HEK293 (cell line): ENCODE data around the gene LOX.

Experiments used
- CTCF ChIA-PET: fragments of 350-600 bp; formaldehyde crosslinking; extraction: SDS; loops from one replicate; lab custom pipeline; 2021; ENCODE audit warnings: antibody characterized with exemption; lab: Yijun Ruan, JAX
- POLR2A ChIA-PET: fragments of 300-600 bp; formaldehyde crosslinking; extraction: SDS; loops from one replicate; lab custom pipeline; 2020; ENCODE audit warnings: antibody characterized with exemption, inconsistent platforms; lab: Yijun Ruan, JAX
- H3K27ac ChIP-seq: fragments of 200-500 bp; sonication (Bioruptor generic); 2 replicates; pipeline ENCODE4 v1.5.1; 2014; ENCODE audit warnings: low read depth, low read length, control low read depth, inconsistent platforms; ENCODE audit errors: extremely low read depth
- H3K36me3 ChIP-seq, 2 experiments: fragments of 200-500 bp in 1 of 2; sonication (Bioruptor generic) in 1 of 2; 1 replicate in 1 of 2; 2 replicates in 1 of 2; pipeline ENCODE4 v1.5.1; 2014 to 2017; ENCODE audit warnings: inconsistent platforms in 2 of 2, low read length in 2 of 2; ENCODE audit not compliant: control insufficient read depth in 2 of 2, insufficient read depth in 1 of 2
- H3K4me1 ChIP-seq: fragments of 200-500 bp; sonication (Bioruptor generic); 2 replicates; pipeline ENCODE4 v1.5.1; 2014; ENCODE audit warnings: mild to moderate bottlenecking, low read length, inconsistent platforms; ENCODE audit not compliant: control insufficient read depth, insufficient read depth
- H3K4me3 ChIP-seq: 2 replicates; pipeline ENCODE4 v1.5.1; 2011; ENCODE audit warnings: low read depth, mild to moderate bottlenecking, control low read depth, low read length, moderate library complexity
- H3K9me3 ChIP-seq: fragments of 200-500 bp; sonication (Bioruptor generic); 2 replicates; pipeline ENCODE4 v1.5.1; 2014; ENCODE audit warnings: low read depth, low read length, inconsistent platforms; ENCODE audit not compliant: control insufficient read depth, insufficient read depth
- HOXA7 ChIP-seq: sonication (generic); formaldehyde crosslinking; IDR thresholded peaks from 2 replicates; pipeline ENCODE4 v1.8.1; 2022; ENCODE audit warnings: missing genetic modification reagents, borderline replicate concordance
- OSR2 ChIP-seq: fragments of 450-650 bp; formaldehyde crosslinking; IDR thresholded peaks from 2 replicates; pipeline ENCODE4 v1.5.1; 2016; ENCODE audit warnings: missing biosample characterization, missing genetic modification characterization
- SALL2 ChIP-seq: fragments of 450-650 bp; formaldehyde crosslinking; IDR thresholded peaks from 2 replicates; pipeline ENCODE4 v1.5.0; 2017; ENCODE audit warnings: missing biosample characterization, mild to moderate bottlenecking, missing genetic modification characterization, borderline replicate concordance
- TCF7L2 ChIP-seq: IDR thresholded peaks from 2 replicates; pipeline ENCODE4 v1.6.1; 2011; ENCODE audit warnings: low read depth, mild to moderate bottlenecking, inconsistent platforms, low read length, moderate library complexity, borderline replicate concordance
- ZFP37 ChIP-seq: fragments of 450-650 bp; formaldehyde crosslinking; IDR thresholded peaks from 2 replicates; pipeline ENCODE4 v1.5.1; 2016; ENCODE audit warnings: missing biosample characterization, missing genetic modification characterization
- ZFP69B ChIP-seq: fragments of 450-650 bp; formaldehyde crosslinking; IDR thresholded peaks from 2 replicates; pipeline ENCODE4 v1.5.1; 2016; ENCODE audit warnings: missing biosample characterization, missing genetic modification characterization
- ZNF138 ChIP-seq: fragments of 450-650 bp; formaldehyde crosslinking; IDR thresholded peaks from 2 replicates; pipeline ENCODE4 v1.5.1; 2016; ENCODE audit warnings: missing biosample characterization, missing genetic modification characterization, borderline replicate concordance
- ZNF174 ChIP-seq: fragments of 450-650 bp; formaldehyde crosslinking; IDR thresholded peaks from 2 replicates; pipeline ENCODE4 v1.5.0; 2017; ENCODE audit warnings: missing biosample characterization, mild to moderate bottlenecking, missing genetic modification characterization
- ZNF19 ChIP-seq: fragments of 450-650 bp; formaldehyde crosslinking; IDR thresholded peaks from 2 replicates; pipeline ENCODE4; 2016; ENCODE audit warnings: missing biosample characterization, missing genetic modification characterization, low read depth
- ZNF221 ChIP-seq: fragments of 450-650 bp; formaldehyde crosslinking; IDR thresholded peaks from 2 replicates; pipeline ENCODE4 v1.5.1; 2017; ENCODE audit warnings: missing biosample characterization, missing genetic modification characterization, borderline replicate concordance
- ZNF274 ChIP-seq, 2 experiments: fragments of 200-500 bp in 1 of 2; fragments of 450-650 bp in 1 of 2; sonication (Bioruptor generic) in 1 of 2; formaldehyde crosslinking in 1 of 2; IDR thresholded peaks; 2 replicates each; pipeline versions ENCODE4 v1.5.1 to v1.6.1; 2014 to 2016; ENCODE audit warnings: borderline replicate concordance in 1 of 2, inconsistent platforms in 1 of 2, low read length in 1 of 2, missing biosample characterization in 1 of 2, missing genetic modification characterization in 1 of 2
- ZNF302 ChIP-seq: fragments of 450-650 bp; formaldehyde crosslinking; IDR thresholded peaks from 2 replicates; pipeline ENCODE4 v1.5.1; 2016; ENCODE audit warnings: missing biosample characterization, missing genetic modification characterization, low read depth
- ZNF335 ChIP-seq: fragments of 450-650 bp; formaldehyde crosslinking; conservative IDR thresholded peaks from 2 replicates; pipeline ENCODE4 v1.5.1; 2016; ENCODE audit warnings: missing biosample characterization, missing genetic modification characterization
- ZNF366 ChIP-seq: fragments of 450-650 bp; formaldehyde crosslinking; conservative IDR thresholded peaks from 2 replicates; pipeline ENCODE4 v1.5.1; 2016; ENCODE audit warnings: missing biosample characterization, missing genetic modification characterization
- ZNF416 ChIP-seq: fragments of 450-650 bp; formaldehyde crosslinking; IDR thresholded peaks from 2 replicates; pipeline ENCODE4 v1.5.1; 2016; ENCODE audit warnings: missing biosample characterization, missing genetic modification characterization
- ZNF514 ChIP-seq: fragments of 450-650 bp; formaldehyde crosslinking; IDR thresholded peaks from 2 replicates; pipeline ENCODE4 v1.5.1; 2016; ENCODE audit warnings: missing biosample characterization, missing genetic modification characterization
- ZNF530 ChIP-seq: fragments of 450-650 bp; formaldehyde crosslinking; IDR thresholded peaks from 2 replicates; pipeline ENCODE4 v1.5.1; 2016; ENCODE audit warnings: low read depth, missing biosample characterization, missing genetic modification characterization
- ZNF560 ChIP-seq: fragments of 450-650 bp; formaldehyde crosslinking; IDR thresholded peaks from 2 replicates; pipeline ENCODE4 v1.5.1; 2017; ENCODE audit warnings: missing biosample characterization, missing genetic modification characterization, borderline replicate concordance
- ZNF596 ChIP-seq: fragments of 450-650 bp; IDR thresholded peaks from 2 replicates; pipeline ENCODE4 v1.5.0; 2018; ENCODE audit warnings: missing biosample characterization, mild to moderate bottlenecking, missing genetic modification characterization, moderate library complexity
- ZNF621 ChIP-seq: fragments of 450-650 bp; formaldehyde crosslinking; IDR thresholded peaks from 2 replicates; pipeline ENCODE4 v1.5.1; 2017; ENCODE audit warnings: missing biosample characterization, missing genetic modification characterization
- ZNF623 ChIP-seq: fragments of 450-650 bp; formaldehyde crosslinking; IDR thresholded peaks from 2 replicates; pipeline ENCODE4 v1.5.1; 2016; ENCODE audit warnings: missing biosample characterization, missing genetic modification characterization
- ZNF624 ChIP-seq: fragments of 450-650 bp; formaldehyde crosslinking; IDR thresholded peaks from 2 replicates; pipeline ENCODE4 v1.5.1; 2017; ENCODE audit warnings: missing biosample characterization, missing genetic modification characterization
- ZNF785 ChIP-seq: fragments of 450-650 bp; formaldehyde crosslinking; IDR thresholded peaks from 2 replicates; pipeline ENCODE4 v1.5.1; 2016; ENCODE audit warnings: missing biosample characterization, missing genetic modification characterization
- ZNF837 ChIP-seq: fragments of 450-650 bp; formaldehyde crosslinking; IDR thresholded peaks from 2 replicates; pipeline ENCODE4 v1.5.1; 2016; ENCODE audit warnings: missing biosample characterization, missing genetic modification characterization
- TF ChIP-seq, protein P1 (sequence below): fragments of 450-650 bp; formaldehyde crosslinking; IDR thresholded peaks from 2 replicates; pipeline ENCODE4; 2016; ENCODE audit warnings: missing biosample characterization, missing genetic modification characterization
- TF ChIP-seq, protein P2 (sequence below): fragments of 450-650 bp; formaldehyde crosslinking; IDR thresholded peaks from 2 replicates; pipeline ENCODE4 v1.5.1; 2016; ENCODE audit warnings: missing biosample characterization, missing genetic modification characterization, borderline replicate concordance
- TF ChIP-seq, protein P3 (sequence below): fragments of 450-650 bp; IDR thresholded peaks from 2 replicates; pipeline ENCODE4 v1.5.1; 2018; ENCODE audit warnings: missing biosample characterization, mild to moderate bottlenecking, missing genetic modification characterization

Gene LOX

DNA sequence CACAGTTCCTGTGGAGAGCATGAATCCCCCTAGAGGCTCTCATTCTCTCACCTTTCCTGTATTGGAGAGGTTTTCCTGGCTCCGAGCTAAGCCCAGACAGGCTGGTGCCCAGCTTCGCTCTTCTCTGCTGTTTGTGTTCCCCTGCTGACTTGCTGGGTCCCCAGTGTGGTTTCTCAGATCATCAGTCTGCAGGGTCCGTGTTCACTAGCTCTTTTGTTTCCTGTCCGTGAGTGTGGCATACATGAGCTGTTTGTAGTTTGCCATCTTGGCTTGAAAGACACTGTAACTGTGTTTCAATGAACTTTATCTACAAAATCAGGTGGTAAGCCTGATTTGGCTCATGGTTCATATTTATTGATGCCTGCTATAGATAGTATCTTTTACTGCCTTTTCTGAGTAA lies 23.8 kb downstream of the LOX start:
- no peaks in the 10 kb centered on the region for H3K4me1 ChIP-seq
- H3K4me3 ChIP-seq, result no peak overlapping the region
- H3K36me3 ChIP-seq, result no peaks in the 10 kb centered on the region
- CTCF ChIA-PET, result no interaction called here
- H3K27ac ChIP-seq, result no peak overlapping the region
- no peak for TF ChIP-seq ZNF19
- no peak for TF ChIP-seq ZNF623 (tag by site-specific recombination)
- TF ChIP-seq TCF7L2, result no peak
- no peak for TF ChIP-seq SALL2
- TF ChIP-seq HOXA7 (CRISPR knock-in tag), result no peak
- TF ChIP-seq ZNF138 (tag by site-specific recombination), result no peak
- TF ChIP-seq ZNF335 (tag by site-specific recombination), result no peak
- no peak for TF ChIP-seq ZNF221 (tag by site-specific recombination)
- TF ChIP-seq ZNF174 (tag by site-specific recombination), result no peak
- TF ChIP-seq ZNF302 (tag by site-specific recombination), result no peak
- TF ChIP-seq, protein P1, sequence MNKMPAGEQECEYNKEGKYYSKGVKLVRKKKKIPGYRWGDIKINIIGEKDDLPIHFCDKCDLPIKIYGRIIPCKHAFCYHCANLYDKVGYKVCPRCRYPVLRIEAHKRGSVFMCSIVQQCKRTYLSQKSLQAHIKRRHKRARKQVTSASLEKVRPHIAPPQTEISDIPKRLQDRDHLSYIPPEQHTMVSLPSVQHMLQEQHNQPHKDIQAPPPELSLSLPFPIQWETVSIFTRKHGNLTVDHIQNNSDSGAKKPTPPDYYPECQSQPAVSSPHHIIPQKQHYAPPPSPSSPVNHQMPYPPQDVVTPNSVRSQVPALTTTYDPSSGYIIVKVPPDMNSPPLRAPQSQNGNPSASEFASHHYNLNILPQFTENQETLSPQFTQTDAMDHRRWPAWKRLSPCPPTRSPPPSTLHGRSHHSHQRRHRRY, result no peak
- TF ChIP-seq ZNF530 (tag by site-specific recombination), result no peak
- TF ChIP-seq, protein P2, sequence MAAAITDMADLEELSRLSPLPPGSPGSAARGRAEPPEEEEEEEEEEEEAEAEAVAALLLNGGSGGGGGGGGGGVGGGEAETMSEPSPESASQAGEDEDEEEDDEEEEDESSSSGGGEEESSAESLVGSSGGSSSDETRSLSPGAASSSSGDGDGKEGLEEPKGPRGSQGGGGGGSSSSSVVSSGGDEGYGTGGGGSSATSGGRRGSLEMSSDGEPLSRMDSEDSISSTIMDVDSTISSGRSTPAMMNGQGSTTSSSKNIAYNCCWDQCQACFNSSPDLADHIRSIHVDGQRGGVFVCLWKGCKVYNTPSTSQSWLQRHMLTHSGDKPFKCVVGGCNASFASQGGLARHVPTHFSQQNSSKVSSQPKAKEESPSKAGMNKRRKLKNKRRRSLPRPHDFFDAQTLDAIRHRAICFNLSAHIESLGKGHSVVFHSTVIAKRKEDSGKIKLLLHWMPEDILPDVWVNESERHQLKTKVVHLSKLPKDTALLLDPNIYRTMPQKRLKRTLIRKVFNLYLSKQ (tag by site-specific recombination), result no peak
- no peak for TF ChIP-seq OSR2 (tag by site-specific recombination)
- TF ChIP-seq ZNF624, result no peak
- TF ChIP-seq ZNF596 (tag by site-specific recombination), result no peak
- no peak for TF ChIP-seq ZFP69B (tag by site-specific recombination)
- no peak for TF ChIP-seq ZNF621
- TF ChIP-seq, all 188 proteins: peak for 0
- POLR2A ChIA-PET, result no interaction called here
- H3K9me3 ChIP-seq, result no peaks in the 10 kb centered on the region

DNA sequence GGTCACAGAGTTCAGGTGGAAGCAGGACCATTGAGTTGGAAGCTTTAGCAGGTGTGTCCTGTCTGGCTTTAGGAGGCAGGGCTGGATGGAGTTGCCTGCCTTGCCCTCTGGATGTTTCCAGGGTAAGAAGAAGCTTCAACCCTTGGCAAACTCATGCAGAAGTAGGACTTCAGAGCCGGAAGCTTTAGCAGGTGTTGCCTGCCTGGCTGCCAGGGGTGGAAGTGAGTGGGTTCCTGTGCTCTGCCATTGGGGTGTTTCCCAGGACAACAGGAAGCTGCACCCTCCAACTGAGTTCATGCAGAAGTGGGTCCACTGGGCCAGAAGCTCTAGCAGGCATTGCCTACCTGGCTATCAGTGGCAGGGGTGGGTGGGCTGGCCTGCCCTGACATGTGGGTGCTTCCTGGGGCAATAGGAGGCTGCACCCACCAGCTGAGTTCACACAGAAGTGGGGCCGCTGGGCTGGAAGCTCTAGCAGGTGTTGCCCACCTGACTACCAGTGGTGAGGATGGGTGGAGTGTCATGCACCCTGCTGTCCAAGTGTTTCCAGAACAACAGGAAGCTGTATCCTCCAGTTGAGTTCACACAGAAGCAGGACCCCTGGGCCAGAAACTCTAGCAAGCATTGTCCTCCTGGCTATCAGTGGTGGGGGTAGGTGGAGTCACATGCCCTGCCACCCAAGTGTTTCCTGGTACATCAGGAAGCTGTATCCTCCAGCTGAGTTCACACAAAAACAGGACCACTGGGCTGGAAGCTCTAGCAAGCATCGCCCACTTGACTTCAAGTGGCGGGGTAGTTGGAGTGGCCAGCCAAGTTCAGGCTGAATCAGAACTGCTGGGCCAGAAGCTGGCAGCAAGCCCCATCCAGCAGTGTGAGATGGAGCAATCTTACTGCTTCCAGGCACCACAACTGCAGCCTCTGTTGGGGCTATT lies 24.6 kb downstream of the LOX start:
- Histone ChIP-seq H3K4me1 (no peaks in the 10 kb centered on the region), H3K4me3 (no peak overlapping the region), H3K36me3 (no peaks in the 10 kb centered on the region), H3K27ac (no peak overlapping the region), H3K9me3 (no peaks in the 10 kb centered on the region)
- POLR2A ChIA-PET, result no interaction called here
- CTCF ChIA-PET, result no interaction called here
- no peak for TF ChIP-seq ZNF837 (tag by site-specific recombination)
- no peak for TF ChIP-seq ZNF416
- no peak for TF ChIP-seq ZNF785 (tag by site-specific recombination)
- no peak for TF ChIP-seq ZNF366 (tag by site-specific recombination)
- TF ChIP-seq ZNF560 (tag by site-specific recombination), result no peak
- no peak for TF ChIP-seq ZNF274 (IDR thresholded peaks at IDR 0.05; ENCODE audit: low read length)
- no peak for TF ChIP-seq ZNF274 (tag by site-specific recombination; IDR thresholded peaks at IDR 0.05; ENCODE audit: borderline replicate concordance)
- TF ChIP-seq ZNF514 (tag by site-specific recombination), result no peak
- no peak for TF ChIP-seq ZFP37 (tag by site-specific recombination)
- TF ChIP-seq, protein P3, sequence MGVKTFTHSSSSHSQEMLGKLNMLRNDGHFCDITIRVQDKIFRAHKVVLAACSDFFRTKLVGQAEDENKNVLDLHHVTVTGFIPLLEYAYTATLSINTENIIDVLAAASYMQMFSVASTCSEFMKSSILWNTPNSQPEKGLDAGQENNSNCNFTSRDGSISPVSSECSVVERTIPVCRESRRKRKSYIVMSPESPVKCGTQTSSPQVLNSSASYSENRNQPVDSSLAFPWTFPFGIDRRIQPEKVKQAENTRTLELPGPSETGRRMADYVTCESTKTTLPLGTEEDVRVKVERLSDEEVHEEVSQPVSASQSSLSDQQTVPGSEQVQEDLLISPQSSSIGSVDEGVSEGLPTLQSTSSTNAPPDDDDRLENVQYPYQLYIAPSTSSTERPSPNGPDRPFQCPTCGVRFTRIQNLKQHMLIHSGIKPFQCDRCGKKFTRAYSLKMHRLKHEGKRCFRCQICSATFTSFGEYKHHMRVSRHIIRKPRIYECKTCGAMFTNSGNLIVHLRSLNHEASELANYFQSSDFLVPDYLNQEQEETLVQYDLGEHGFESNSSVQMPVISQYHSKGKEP, result no peak
